NCI-H187 treated with DMSO at 0.1 percent for 48 hours (cell line): ENCODE results near the gene BMERB1.
"Not testable (repeated sequence)": the region's sequence is repeated elsewhere in the genome, so short reads cannot be mapped to it uniquely, and the experiment has no call there.

Experiments used
- DNase-seq: peaks from one replicate; lab custom pipeline; 2025; lab: John Stamatoyannopoulos, UW

BMERB1 gene

GRCh38 chr16:15425861-15426260 lies 8.5 kb upstream of the BMERB1 start:
- no peak for DNase-seq

- no peak for DNase-seq
Observed at GRCh38 chr16:15426796-15427195, 7.6 kb upstream of the BMERB1 start.

GRCh38 chr16:15427648-15428239 lies 6.6 kb upstream of the BMERB1 start:
- DNase-seq, result no peak

GRCh38 chr16:15430884-15431283 lies 3.5 kb upstream of the BMERB1 start:
- not testable (repeated sequence) for DNase-seq

- DNase-seq, result no peak
Observed at GRCh38 chr16:15434079-15434424, 336 bp upstream of the BMERB1 start.

- no peak for DNase-seq
Observed at GRCh38 chr16:15435216-15435864, 952 bp downstream of the BMERB1 start.

- DNase-seq, result no peak
Observed at GRCh38 chr16:15439102-15439501, 4.7 kb downstream of the BMERB1 start.

- no peak for DNase-seq
Observed at GRCh38 chr16:15439521-15439920, 5.1 kb downstream of the BMERB1 start.

- no peak for DNase-seq
Observed at GRCh38 chr16:15440852-15441251, 6.5 kb downstream of the BMERB1 start.

- not testable (repeated sequence) for DNase-seq
Observed at GRCh38 chr16:15442140-15442539, 7.8 kb downstream of the BMERB1 start.

- no peak for DNase-seq
Observed at GRCh38 chr16:15443753-15444152, 9.4 kb downstream of the BMERB1 start.

GRCh38 chr16:15444264-15444663 lies 9.9 kb downstream of the BMERB1 start:
- DNase-seq, result no peak

GRCh38 chr16:15445450-15445849 lies 11.1 kb downstream of the BMERB1 start:
- no peak for DNase-seq

- DNase-seq, result no peak
Observed at GRCh38 chr16:15446901-15447300, 12.5 kb downstream of the BMERB1 start.

GRCh38 chr16:15450624-15451023 lies 16.2 kb downstream of the BMERB1 start:
- DNase-seq, result no peak

GRCh38 chr16:15451098-15451731 lies 16.8 kb downstream of the BMERB1 start:
- no peak for DNase-seq

GRCh38 chr16:15452246-15452855 lies 18.0 kb downstream of the BMERB1 start:
- DNase-seq, result no peak

GRCh38 chr16:15453296-15453695 lies 18.9 kb downstream of the BMERB1 start:
- not testable (repeated sequence) for DNase-seq

- DNase-seq, result not testable (repeated sequence)
Observed at GRCh38 chr16:15454933-15455332, 20.5 kb downstream of the BMERB1 start.

GRCh38 chr16:15457400-15457799 lies 23.0 kb downstream of the BMERB1 start:
- DNase-seq, result no peak

- no peak for DNase-seq
Observed at GRCh38 chr16:15457958-15458357, 23.6 kb downstream of the BMERB1 start.

- no peak for DNase-seq
Observed at GRCh38 chr16:15459791-15460190, 25.4 kb downstream of the BMERB1 start.

GRCh38 chr16:15460601-15461000 lies 26.2 kb downstream of the BMERB1 start:
- no peak for DNase-seq
